Natural killer cell treated with Interleukin-12 subunit alpha and Interleukin-12 subunit beta and Interleukin-15 and Interleukin-18, amount 100 ng/mL, for 72 hours (primary cell): ENCODE measurements around the gene TSPAN11. TPM values are rescaled to one million over a fixed set of nuclear protein-coding genes. Genes with fewer than 3 reads are reported as not detected.
"Not testable (repeated sequence)": the region's sequence is repeated elsewhere in the genome, so short reads cannot be mapped to it uniquely, and the experiment has no call there.

ENCODE experiments used
- ATAC-seq, 2 donors: fragments of 150-1000 bp; cut with Tn5 transposase in 1 of 2; sonication (Bioruptor Pico), chemical (Tn5 transposase) in 1 of 2; 2 replicates each; pipeline ENCODE4 v1.10.0; 2021
- DNase-seq: peaks from one replicate; pipeline ENCODE4 v3.0.0; 2022; ENCODE audit warnings: low spot score
- H3K27ac Mint-ChIP-seq, 2 donors: 1 replicate in 1 of 2; 2 replicates in 1 of 2; pipeline ENCODE4 v1.8.0; 2022; ENCODE audit warnings: mixed read lengths in 2 of 2, mild to moderate bottlenecking in 1 of 2, moderate library complexity in 1 of 2
- H3K27me3 Mint-ChIP-seq, 2 donors: 1 replicate in 1 of 2; 2 replicates in 1 of 2; pipeline ENCODE4 v1.8.0; 2022; ENCODE audit warnings: mixed read lengths in 2 of 2
- H3K36me3 Mint-ChIP-seq: one replicate; pipeline ENCODE4 v1.8.0; 2022; ENCODE audit warnings: mixed read lengths
- H3K4me1 Mint-ChIP-seq, 2 donors: 1 replicate in 1 of 2; 2 replicates in 1 of 2; pipeline ENCODE4 v1.8.0; 2022; ENCODE audit warnings: low read depth in 2 of 2, mixed read lengths in 2 of 2, mild to moderate bottlenecking in 1 of 2
- H3K4me3 Mint-ChIP-seq: one replicate; pipeline ENCODE4 v1.8.0; 2022; ENCODE audit warnings: mixed read lengths
- H3K9me3 Mint-ChIP-seq: 2 replicates; pipeline ENCODE4 v1.8.0; 2022; ENCODE audit warnings: mixed read lengths
- total RNA-seq, 2 donors: library from RNA; stranded (reverse); gene quantifications; one replicate each; pipeline ENCODE4 v1.2.3, GENCODE V29; 2022

TSPAN11 gene
- total RNA-seq, 2 donors from 2014 or later: not detected

DNA sequence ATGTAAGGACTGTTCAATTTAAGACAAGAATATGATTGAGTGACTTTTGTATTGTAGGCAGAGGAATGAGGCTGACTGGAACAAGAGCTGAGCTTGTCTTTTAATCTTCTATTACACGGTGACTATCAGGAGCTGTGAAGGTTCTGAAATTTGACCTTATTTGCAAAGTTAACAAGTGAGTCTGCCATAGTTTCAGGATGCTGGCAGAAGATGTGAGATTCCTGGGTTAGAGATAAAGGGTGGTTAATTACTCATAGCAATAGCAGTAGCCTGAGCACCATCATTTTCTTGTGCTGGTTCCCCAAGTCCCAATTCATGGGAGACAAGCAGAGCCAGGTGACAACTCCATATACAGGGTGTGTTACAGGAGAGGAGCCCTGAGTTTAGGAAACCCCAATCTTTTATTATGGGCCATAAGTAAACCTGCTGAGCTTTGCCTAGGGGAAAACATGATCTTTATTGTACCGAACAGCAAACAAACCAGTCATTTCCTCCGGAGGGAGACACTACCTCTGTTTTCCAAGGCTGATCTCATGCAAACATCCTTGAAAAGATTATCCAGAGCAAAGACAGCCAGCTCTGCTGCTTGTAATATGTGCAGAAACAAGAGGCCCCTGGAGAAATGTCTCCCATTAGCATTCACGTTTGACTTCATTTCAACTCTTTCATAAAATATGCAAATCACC, 95.4 kb downstream of the TSPAN11 start:
- H3K27me3 Mint-ChIP-seq: peaks cover 5 to 12% of the 10 kb centered on the region in 2 donors
- no peaks in the 10 kb centered on the region for H3K9me3 Mint-ChIP-seq
- no peak overlapping the region for H3K4me3 Mint-ChIP-seq

DNA sequence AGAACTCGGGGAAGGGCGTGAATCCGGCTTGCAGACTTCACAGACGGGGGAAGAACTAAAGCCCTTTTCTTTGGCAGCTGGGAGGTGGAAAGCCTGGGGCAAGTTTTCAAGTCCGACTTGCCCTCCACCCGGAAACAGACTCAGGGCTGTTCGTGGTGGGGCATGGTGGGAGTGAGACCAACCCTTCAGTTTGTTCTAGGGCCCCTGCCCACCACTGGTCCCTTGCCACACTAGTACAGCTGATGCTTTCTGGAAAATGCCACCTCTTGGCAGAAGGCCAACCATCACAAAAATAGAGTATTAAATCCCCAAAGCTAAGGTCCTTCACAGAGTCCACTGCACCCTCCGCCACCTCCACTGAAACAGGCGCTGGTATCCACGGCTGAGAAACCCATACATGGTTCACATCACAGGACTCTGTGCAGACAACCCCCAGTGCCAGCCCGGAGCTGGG, 96.8 kb downstream of the TSPAN11 start:
- Mint-ChIP-seq H3K36me3 (no peaks in the 10 kb centered on the region), H3K9me3 (no peaks in the 10 kb centered on the region), H3K27ac (no peak overlapping the region), H3K4me1 (no peaks in the 10 kb centered on the region), H3K27me3 (peaks cover 5 to 12% of the 10 kb centered on the region in 2 donors), H3K4me3 (no peak overlapping the region)
- ATAC-seq (no peak), DNase-seq (no peak)

More for the DNA sequence above, 95.4 kb downstream of the TSPAN11 start:
- no peaks in the 10 kb centered on the region for H3K4me1 Mint-ChIP-seq
- no peak for DNase-seq
- ATAC-seq: no peak
- no peak overlapping the region for H3K27ac Mint-ChIP-seq
- no peaks in the 10 kb centered on the region for H3K36me3 Mint-ChIP-seq

DNA sequence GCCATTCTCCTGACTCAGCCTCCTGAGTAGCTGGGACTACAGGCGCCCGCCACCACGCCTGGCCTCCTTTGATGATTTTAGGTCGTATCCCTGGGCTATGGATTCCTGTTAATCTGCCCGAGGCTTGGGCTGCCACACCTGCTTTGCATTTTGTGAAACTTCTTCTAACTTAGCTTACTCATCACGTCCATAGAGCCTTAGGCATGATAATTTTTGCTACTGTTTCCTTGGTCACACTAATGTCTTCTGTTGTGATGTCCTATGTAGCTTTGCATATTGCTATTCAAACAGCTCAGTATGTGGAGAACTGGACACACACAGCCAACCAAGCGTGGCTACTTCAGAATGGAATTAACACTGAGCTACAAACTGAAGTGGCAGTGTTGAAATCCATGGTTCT, 99.7 kb downstream of the TSPAN11 start:
- Mint-ChIP-seq H3K9me3 (no peaks in the 10 kb centered on the region), H3K4me3 (no peak overlapping the region), H3K27me3 (peaks cover 3 to 12% of the 10 kb centered on the region in 2 donors), H3K27ac (no peak overlapping the region), H3K4me1 (no peaks in the 10 kb centered on the region), H3K36me3 (no peaks in the 10 kb centered on the region)
- DNase-seq (no peak), ATAC-seq (no peak)

DNA sequence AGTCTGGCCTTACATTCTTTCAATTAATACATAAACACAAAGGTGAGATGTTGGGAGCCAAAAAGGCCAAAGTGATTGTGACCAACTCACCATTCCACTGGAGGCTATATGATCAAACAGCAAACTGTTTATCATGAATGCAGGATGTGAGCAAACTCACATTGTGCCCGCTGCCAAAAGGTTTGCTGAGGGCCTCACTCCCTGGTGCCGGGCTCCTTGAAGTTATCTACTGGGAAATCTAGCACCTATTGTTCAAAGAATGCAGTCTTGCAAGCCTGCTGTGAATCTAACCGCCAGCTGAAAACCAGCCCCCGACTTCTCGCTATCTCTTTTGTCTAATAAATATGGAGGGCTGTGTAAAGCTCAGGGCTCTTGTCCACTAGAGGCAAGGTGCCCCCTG, 100.5 kb downstream of the TSPAN11 start:
- not testable (repeated sequence) for DNase-seq, H3K4me3 Mint-ChIP-seq, H3K9me3 Mint-ChIP-seq, ATAC-seq, H3K36me3 Mint-ChIP-seq, H3K27ac Mint-ChIP-seq, H3K4me1 Mint-ChIP-seq
- peaks cover 0 to 12% of the 10 kb centered on the region in 2 donors for H3K27me3 Mint-ChIP-seq

DNA sequence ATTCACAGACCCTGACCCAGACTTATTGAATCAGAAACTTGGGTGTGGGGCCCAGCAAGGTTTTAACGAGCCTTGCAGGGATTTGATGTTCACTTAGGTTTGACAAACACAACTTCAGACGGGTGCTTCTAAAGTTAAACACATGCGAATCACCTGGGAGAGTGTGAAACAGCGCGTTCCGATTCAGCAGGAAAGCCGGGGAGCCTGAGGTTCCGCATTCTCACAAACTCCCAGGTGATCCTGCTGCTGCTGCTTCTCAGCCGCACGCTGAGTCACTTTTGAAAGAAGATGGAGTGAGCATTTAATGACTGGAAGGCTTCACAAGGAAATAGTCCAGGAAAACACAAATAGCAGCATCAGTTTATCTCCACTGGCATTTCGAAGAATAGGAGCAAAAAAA, 102.9 kb downstream of the TSPAN11 start:
- no peak for ATAC-seq
- H3K27ac Mint-ChIP-seq: no peak overlapping the region
- H3K4me3 Mint-ChIP-seq: no peak overlapping the region
- DNase-seq: no peak
- no peaks in the 10 kb centered on the region for H3K36me3 Mint-ChIP-seq
- no peaks in the 10 kb centered on the region for H3K4me1 Mint-ChIP-seq
- no peaks in the 10 kb centered on the region for H3K9me3 Mint-ChIP-seq
- peaks cover 0 to 1% of the 10 kb centered on the region in 2 donors for H3K27me3 Mint-ChIP-seq

DNA sequence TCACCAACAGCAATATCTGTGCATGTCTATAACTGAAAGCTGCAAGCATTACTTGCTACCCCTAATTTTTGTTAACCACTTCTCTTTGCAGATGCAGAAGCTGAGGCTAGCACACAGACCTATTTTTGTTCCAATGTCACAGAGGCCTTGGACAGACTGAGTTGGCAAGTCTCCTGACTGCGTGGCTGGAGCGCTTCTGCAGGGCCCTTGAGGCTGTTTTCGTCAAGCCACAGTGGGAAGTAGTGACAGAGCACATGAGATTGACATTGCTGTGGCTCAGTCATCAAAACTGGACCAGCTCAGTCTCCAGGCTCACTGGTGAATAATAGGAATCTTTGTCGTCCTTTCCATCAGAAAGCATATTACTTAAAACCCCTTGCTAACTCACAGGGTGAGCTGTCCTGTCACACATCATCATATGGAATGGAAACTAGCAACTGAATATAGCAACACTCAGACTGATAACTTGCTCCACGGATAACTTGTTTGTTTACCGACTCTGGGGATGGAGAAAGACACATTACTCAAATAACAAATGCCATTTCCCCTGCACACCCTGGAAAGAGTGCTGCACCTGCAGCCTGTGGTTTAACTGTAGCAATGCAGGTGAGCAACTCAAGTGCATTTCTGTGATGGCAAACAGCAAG, 103.5 kb downstream of the TSPAN11 start:
- Mint-ChIP-seq H3K4me3 (no peak overlapping the region), H3K9me3 (no peaks in the 10 kb centered on the region), H3K36me3 (no peaks in the 10 kb centered on the region), H3K27me3 (no peaks in the 10 kb centered on the region), H3K4me1 (no peaks in the 10 kb centered on the region), H3K27ac (no peak overlapping the region)
- no peak for DNase-seq
- no peak for ATAC-seq

DNA sequence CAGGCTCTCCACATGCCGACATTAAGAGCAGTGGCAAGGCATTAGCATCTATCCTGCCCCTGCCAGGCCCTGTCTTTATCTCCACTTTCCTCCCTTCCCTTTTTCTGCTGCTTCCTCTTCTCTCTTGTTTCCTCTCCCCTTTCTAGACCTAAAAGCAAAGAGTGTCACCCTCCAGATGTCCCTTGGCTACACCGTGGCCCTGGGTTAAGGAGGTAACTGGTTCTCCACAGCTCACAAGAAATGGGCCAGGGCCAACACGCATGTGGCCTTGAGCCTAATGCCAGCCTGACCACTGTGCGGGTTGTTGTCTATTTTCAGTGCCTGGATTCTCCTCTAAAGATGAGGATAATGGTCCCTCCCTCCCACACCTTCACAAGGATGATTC, 105.4 kb downstream of the TSPAN11 start:
- Mint-ChIP-seq H3K27me3 (no peaks in the 10 kb centered on the region), H3K4me3 (no peak overlapping the region), H3K36me3 (no peaks in the 10 kb centered on the region), H3K27ac (no peak overlapping the region), H3K4me1 (no peaks in the 10 kb centered on the region), H3K9me3 (no peaks in the 10 kb centered on the region)
- DNase-seq (no peak), ATAC-seq (no peak)

DNA sequence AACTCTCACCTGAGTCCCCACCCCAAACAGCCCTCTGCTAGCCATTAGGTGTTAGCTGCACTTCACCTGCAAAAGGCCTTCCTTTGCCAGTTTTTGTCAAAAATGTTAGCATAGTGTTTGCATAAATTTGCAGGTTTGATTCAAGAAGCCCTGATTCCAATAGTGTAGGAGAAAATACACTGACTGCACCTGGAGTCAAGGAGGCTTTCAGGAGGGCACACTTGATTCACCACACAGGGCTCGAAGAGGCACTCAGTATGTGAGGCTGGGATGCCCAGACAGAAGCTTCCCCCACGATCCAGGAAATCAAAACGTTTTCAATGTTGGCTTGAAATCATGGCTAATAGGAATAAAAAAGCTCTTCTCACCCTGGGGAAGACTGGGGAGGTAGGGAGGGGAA, 106.6 kb downstream of the TSPAN11 start:
- H3K4me3 Mint-ChIP-seq: no peak overlapping the region
- no peaks in the 10 kb centered on the region for H3K9me3 Mint-ChIP-seq
- H3K27ac Mint-ChIP-seq: no peak overlapping the region
- DNase-seq: no peak
- H3K27me3 Mint-ChIP-seq: peaks cover 3 to 4% of the 10 kb centered on the region in 2 donors
- ATAC-seq: no peak
- no peaks in the 10 kb centered on the region for H3K36me3 Mint-ChIP-seq
- H3K4me1 Mint-ChIP-seq: no peaks in the 10 kb centered on the region

DNA sequence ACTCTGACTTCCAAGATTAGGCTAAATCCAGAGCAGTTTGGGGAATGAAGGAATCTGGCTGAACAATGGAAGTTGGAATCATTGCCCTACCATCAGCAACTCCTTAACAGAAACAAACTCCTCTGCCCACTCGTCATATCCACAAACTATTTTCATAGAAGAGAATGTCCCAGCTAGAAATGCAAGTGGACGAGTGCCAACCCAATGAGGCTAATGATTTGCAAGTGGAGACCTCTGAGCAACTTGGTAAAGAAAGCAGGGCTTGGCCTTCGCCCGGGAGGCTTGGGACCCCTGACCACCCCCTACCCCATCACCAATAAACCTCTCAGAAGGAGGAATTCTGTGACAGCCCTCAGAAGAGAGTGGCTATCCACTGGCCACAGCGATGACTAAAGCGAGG, 107.1 kb downstream of the TSPAN11 start:
- Mint-ChIP-seq H3K9me3 (no peaks in the 10 kb centered on the region), H3K36me3 (no peaks in the 10 kb centered on the region), H3K27ac (no peak overlapping the region), H3K4me3 (no peak overlapping the region), H3K27me3 (peaks cover 4 to 7% of the 10 kb centered on the region in 2 donors), H3K4me1 (no peaks in the 10 kb centered on the region)
- DNase-seq (no peak), ATAC-seq (no peak)

DNA sequence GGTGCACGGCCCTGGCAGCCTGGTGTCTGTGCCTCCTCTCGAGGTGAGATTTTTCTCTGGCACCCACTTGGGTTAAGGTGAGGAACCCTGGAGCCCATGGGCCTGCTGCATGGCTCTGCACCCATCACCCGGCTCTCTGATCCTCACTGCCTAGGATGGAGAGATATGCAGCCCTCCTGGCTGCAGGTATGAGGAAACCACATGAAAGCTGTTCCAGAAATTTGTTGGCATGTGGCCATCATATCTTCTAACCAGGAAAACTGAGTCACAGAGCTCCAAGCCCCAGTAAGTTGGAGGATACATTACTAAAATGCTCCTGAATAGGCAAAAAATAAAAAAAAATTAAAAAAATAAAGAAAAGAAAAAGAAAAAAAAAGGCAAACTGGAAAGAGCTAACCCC, 107.8 kb downstream of the TSPAN11 start:
- no peak for DNase-seq
- Mint-ChIP-seq H3K9me3 (no peaks in the 10 kb centered on the region), H3K27ac (no peak overlapping the region), H3K4me1 (no peaks in the 10 kb centered on the region), H3K27me3 (peaks cover 6 to 13% of the 10 kb centered on the region in 2 donors), H3K36me3 (no peaks in the 10 kb centered on the region), H3K4me3 (no peak overlapping the region)
- ATAC-seq: no peak

DNA sequence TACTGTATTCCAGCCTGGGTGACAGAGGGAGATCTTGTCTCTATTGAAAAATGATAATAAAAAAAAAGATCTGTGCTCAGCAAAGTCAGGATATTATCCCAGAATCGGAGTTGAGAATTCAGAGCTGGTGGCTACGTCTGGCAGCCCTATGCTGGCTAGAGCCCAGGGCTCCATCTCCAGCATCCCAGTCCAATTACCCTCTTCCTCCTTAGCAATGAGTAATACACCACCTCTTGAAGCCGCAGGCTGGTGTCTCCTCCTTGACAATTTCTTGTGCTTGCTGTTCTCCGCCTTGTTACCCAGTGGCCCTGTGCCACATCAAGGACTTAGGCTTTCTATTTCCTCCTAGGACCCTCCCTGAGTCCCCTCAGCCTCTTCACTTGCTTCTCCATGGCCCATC, 108.7 kb downstream of the TSPAN11 start:
- no peak overlapping the region for H3K4me3 Mint-ChIP-seq
- no peaks in the 10 kb centered on the region for H3K36me3 Mint-ChIP-seq
- no peak for DNase-seq
- peaks cover 6 to 13% of the 10 kb centered on the region in 2 donors for H3K27me3 Mint-ChIP-seq
- no peaks in the 10 kb centered on the region for H3K9me3 Mint-ChIP-seq
- ATAC-seq: no peak
- H3K27ac Mint-ChIP-seq: no peak overlapping the region
- H3K4me1 Mint-ChIP-seq: no peaks in the 10 kb centered on the region

DNA sequence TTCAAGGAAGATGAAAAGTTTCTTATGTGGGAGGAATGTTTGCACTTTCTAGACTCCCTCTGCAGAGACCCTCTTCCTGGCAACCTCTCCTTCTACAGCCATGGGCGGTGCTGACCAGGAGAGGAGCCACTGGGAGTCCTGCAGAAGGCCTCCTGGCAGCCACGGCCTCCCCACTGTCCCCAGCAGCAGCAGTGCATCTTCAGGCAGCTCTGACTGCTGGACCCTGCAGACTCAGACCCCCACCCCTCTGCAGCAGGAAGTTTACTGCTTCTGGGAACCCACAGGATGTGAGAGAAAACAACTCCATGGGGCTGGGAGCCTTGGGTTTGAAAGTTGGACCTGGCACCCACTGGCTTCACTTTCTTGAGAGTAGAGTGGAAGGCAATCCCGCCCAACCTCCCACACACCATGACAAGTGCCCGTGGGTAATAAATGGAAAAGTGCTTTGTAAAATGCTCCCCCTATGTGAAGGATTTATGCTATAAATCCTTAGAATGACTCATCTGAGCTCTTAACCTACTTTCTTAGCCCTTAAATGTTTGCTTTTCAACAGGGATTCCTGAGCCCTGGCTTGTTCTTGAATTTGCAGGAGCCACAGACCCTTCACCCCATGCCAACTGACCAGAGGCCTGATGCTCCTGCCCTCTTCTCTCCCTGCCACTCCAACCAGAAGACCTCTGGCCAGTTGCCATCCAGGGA, 109.6 kb downstream of the TSPAN11 start:
- DNase-seq: no peak
- peaks cover 6 to 13% of the 10 kb centered on the region in 2 donors for H3K27me3 Mint-ChIP-seq
- no peaks in the 10 kb centered on the region for H3K9me3 Mint-ChIP-seq
- H3K27ac Mint-ChIP-seq: no peak overlapping the region
- H3K36me3 Mint-ChIP-seq: no peaks in the 10 kb centered on the region
- no peak overlapping the region for H3K4me3 Mint-ChIP-seq
- no peaks in the 10 kb centered on the region for H3K4me1 Mint-ChIP-seq
- no peak for ATAC-seq

DNA sequence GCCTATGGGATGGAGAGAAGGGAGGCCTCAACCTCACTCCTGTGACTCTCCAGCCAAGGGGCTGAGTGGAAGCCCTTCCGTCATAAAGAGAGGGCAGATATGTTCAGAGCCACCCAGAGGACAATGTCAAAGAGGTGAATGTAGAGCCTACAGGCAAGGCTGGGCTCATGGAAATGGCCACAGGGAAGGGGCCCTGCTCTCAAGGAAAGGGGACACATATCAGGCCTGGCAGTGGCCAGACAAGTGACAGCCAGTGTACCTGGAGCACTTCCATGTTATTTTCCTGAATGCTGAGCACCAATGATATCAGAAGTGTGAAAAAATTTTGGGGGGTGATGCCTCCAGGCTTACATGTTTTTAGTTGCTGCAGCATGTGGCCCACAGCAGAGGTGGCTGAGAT, 110.5 kb downstream of the TSPAN11 start:
- DNase-seq (no peak), ATAC-seq (no peak)
- Mint-ChIP-seq H3K27me3 (peaks cover 6 to 13% of the 10 kb centered on the region in 2 donors), H3K9me3 (no peaks in the 10 kb centered on the region), H3K36me3 (no peaks in the 10 kb centered on the region), H3K27ac (no peak overlapping the region), H3K4me3 (no peak overlapping the region), H3K4me1 (no peaks in the 10 kb centered on the region)

DNA sequence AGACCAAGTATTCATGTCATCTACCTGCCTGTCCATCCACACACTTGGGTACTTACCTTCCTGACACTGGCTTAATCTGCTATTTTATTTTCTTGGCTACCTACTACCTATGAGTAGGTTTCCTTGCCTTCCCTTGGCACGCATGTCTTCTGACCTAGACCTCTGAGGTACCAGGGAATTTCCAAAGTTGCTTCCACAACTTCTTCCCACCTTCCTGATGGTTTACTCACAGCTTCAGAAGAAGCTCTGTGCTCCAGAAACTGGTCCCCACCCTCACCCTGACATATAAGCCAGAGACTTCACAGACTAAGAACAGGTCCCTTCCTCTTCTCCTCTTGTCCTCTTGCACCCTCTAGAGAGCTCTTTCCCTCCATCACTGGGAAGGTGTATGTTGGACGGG, 111.4 kb downstream of the TSPAN11 start:
- H3K36me3 Mint-ChIP-seq: no peaks in the 10 kb centered on the region
- no peak for DNase-seq
- no peaks in the 10 kb centered on the region for H3K4me1 Mint-ChIP-seq
- H3K4me3 Mint-ChIP-seq: no peak overlapping the region
- no peak overlapping the region for H3K27ac Mint-ChIP-seq
- H3K9me3 Mint-ChIP-seq: no peaks in the 10 kb centered on the region
- peaks cover 6 to 13% of the 10 kb centered on the region in 2 donors for H3K27me3 Mint-ChIP-seq
- ATAC-seq: no peak
